ENCODE data around the gene GRAP2.

DNA sequence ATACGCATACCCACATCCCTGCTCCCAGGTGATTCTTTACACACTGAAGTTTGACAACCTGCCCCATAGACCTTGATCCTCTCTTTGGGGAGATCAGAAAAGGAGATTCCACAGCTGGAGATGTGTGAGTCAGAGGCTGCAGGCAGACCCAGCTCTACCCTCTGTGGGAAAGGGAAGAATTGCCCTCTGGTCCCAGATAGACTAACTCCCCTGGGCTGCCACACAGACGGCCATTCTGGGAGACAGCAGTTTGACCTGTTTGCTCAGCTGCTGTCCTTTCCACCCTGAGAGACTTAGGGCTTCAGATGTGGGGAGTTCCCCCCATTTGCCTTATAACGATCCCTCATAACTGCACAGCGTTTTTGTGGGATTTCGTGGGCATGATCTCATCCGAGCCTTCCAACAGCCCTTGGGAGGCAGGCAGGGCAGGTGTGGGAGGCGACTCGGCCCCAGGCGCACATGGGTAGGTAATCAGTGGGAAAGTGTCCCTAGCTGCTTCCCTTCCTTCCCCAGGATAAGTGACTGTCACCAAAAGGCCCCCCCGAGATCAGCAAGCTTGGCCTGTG, 107.9 kb downstream of the GRAP2 start:
- no peak for TF ChIP-seq EP300 (IDR thresholded peaks at IDR 0.05)
- TF ChIP-seq POLR2A (IDR thresholded peaks at IDR 0.05), result no peak
